Measurements from ENCODE around the gene RBM15B. TPM values are rescaled to one million over a fixed set of nuclear protein-coding genes. Genes with fewer than 3 reads are reported as not detected.

The RBM15B gene
- total and polyA plus RNA-seq, 11 donors: 4.0 to 21.5 (median 15.7) TPM

- ATAC-seq (no peak), DNase-seq (no peak)
- TF ChIP-seq POLR2A (IDR thresholded peaks at IDR 0.05): no peak
- Histone ChIP-seq H3K27ac (no peak overlapping the region), H3K9me3 (no peaks in the 10 kb centered on the region), H3K4me1 (no peaks in the 10 kb centered on the region), H3K4me3 (no peak overlapping the region), H3K27me3 (no peaks in the 10 kb centered on the region), H3K36me3 (no peaks in the 10 kb centered on the region)
- intact Hi-C loops (cut with DNase I): no loop called here
- WGBS, 4 donors: 65 to 71% (median 68%) methylated on average over 8 of the region's 8 CpGs
These were observed 35.0 kb upstream of the RBM15B start for GRCh38 chr3:51355891-51356578.

GRCh38 chr3:51357856-51358255 is 33.2 kb upstream of the RBM15B start:
- ATAC-seq: no peak
- no peak overlapping the region for H3K27ac ChIP-seq
- H3K4me1 ChIP-seq: no peaks in the 10 kb centered on the region
- H3K27me3 ChIP-seq: no peaks in the 10 kb centered on the region
- H3K9me3 ChIP-seq: no peaks in the 10 kb centered on the region
- WGBS, 4 donors: 62 to 69% (median 65%) methylated on average over 4 of the region's 4 CpGs
- intact Hi-C loops (cut with DNase I): no loop called here
- no peak for TF ChIP-seq CTCF (IDR thresholded peaks at IDR 0.05)
- TF ChIP-seq POLR2A (IDR thresholded peaks at IDR 0.05): no peak
- no peak for DNase-seq
- H3K4me3 ChIP-seq: no peak overlapping the region
- H3K36me3 ChIP-seq: no peaks in the 10 kb centered on the region

- Histone ChIP-seq H3K27ac (no peak overlapping the region), H3K27me3 (no peaks in the 10 kb centered on the region), H3K4me3 (no peak overlapping the region), H3K36me3 (no peaks in the 10 kb centered on the region), H3K4me1 (no peaks in the 10 kb centered on the region), H3K9me3 (no peaks in the 10 kb centered on the region)
- 75 to 82% (median 78%) methylated on average over 3 of the region's 3 CpGs for WGBS, 4 donors
- intact Hi-C loops (cut with DNase I): no loop called here
- DNase-seq (no peak), ATAC-seq (no peak)
- TF ChIP-seq CTCF (IDR thresholded peaks at IDR 0.05): no peak
- no peak for TF ChIP-seq POLR2A (IDR thresholded peaks at IDR 0.05)
These were observed 32.1 kb upstream of the RBM15B start for GRCh38 chr3:51358981-51359380.

GRCh38 chr3:51360806-51361205 is 30.3 kb upstream of the RBM15B start:
- H3K4me1 ChIP-seq: no peaks in the 10 kb centered on the region
- H3K4me3 ChIP-seq: no peak overlapping the region
- intact Hi-C loops (cut with DNase I): loop anchor here in 1 of 10 donors (10.0 kb wide), 1 partner anchor 396 kb away; no protein-coding TSS in a partner anchor
- DNase-seq: no peak
- peaks cover 0 to 6% (median 0%) of the 10 kb centered on the region in 12 donors for H3K9me3 ChIP-seq
- H3K36me3 ChIP-seq: no peaks in the 10 kb centered on the region
- no peaks in the 10 kb centered on the region for H3K27me3 ChIP-seq
- WGBS, 4 donors: 71 to 91% (median 82%) methylated on average over 3 of the region's 3 CpGs
- ATAC-seq: no peak
- TF ChIP-seq CTCF (IDR thresholded peaks at IDR 0.05) (no peak), POLR2A (IDR thresholded peaks at IDR 0.05) (no peak)
- H3K27ac ChIP-seq: no peak overlapping the region

- Histone ChIP-seq H3K4me3 (no peak overlapping the region), H3K9me3 (peaks cover 0 to 6% (median 0%) of the 10 kb centered on the region in 12 donors), H3K4me1 (no peaks in the 10 kb centered on the region), H3K27me3 (no peaks in the 10 kb centered on the region), H3K36me3 (no peaks in the 10 kb centered on the region), H3K27ac (no peak overlapping the region)
- ATAC-seq: no peak
- intact Hi-C loops (cut with DNase I): loop anchor here in 1 of 10 donors (10.0 kb wide), 1 partner anchor 397 kb away; no protein-coding TSS in a partner anchor
- TF ChIP-seq POLR2A (IDR thresholded peaks at IDR 0.05) (no peak), CTCF (IDR thresholded peaks at IDR 0.05) (no peak)
- DNase-seq: no peak
- 80 to 91% (median 89%) methylated on average over 6 of the region's 6 CpGs for WGBS, 4 donors
These were observed 29.3 kb upstream of the RBM15B start for GRCh38 chr3:51361746-51362145.

Measured in heart left ventricle (tissue), 16 donors.